ENCODE measurements around the gene SGMS1. TPM values are rescaled to one million over a fixed set of nuclear protein-coding genes. Genes with fewer than 3 reads are reported as not detected.

SGMS1 gene
- total RNA-seq, 2 experiments from 2014 or later = 24.8 to 25.2 TPM

GRCh38 chr10:50417886-50418830 lies 205.6 kb downstream of the SGMS1 start:
- no peaks in the 10 kb centered on the region for H3K9me3 Mint-ChIP-seq
- no peaks in the 10 kb centered on the region for H3K27me3 Mint-ChIP-seq
- TF ChIP-seq, protein P1, sequence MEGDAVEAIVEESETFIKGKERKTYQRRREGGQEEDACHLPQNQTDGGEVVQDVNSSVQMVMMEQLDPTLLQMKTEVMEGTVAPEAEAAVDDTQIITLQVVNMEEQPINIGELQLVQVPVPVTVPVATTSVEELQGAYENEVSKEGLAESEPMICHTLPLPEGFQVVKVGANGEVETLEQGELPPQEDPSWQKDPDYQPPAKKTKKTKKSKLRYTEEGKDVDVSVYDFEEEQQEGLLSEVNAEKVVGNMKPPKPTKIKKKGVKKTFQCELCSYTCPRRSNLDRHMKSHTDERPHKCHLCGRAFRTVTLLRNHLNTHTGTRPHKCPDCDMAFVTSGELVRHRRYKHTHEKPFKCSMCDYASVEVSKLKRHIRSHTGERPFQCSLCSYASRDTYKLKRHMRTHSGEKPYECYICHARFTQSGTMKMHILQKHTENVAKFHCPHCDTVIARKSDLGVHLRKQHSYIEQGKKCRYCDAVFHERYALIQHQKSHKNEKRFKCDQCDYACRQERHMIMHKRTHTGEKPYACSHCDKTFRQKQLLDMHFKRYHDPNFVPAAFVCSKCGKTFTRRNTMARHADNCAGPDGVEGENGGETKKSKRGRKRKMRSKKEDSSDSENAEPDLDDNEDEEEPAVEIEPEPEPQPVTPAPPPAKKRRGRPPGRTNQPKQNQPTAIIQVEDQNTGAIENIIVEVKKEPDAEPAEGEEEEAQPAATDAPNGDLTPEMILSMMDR (IDR thresholded peaks at IDR 0.05) = no peak
- peaks cover 50% of the 10 kb centered on the region for H3K4me1 Mint-ChIP-seq (ENCODE audit: low read depth)
- H3K36me3 Mint-ChIP-seq (ENCODE audit: low read depth) = no peaks in the 10 kb centered on the region
- intact Hi-C loops (cut with DNase I, micrococcal nuclease) = no loop called here
- H3K4me1 ChIP-seq (ENCODE audit: insufficient read depth, low read length) = peaks cover 17% of the 10 kb centered on the region
- no peaks in the 10 kb centered on the region for H3K9me3 ChIP-seq (ENCODE audit: control insufficient read depth in 1 of 2, insufficient read depth in 1 of 2, low read length in 2 of 2)
- ChIA-PET CTCF (no interaction called here), POLR2A (interaction anchor here (0.5 to 1.2 kb wide), 6 partner anchors 10 to 207 kb away, joined by 3 to 4 read pairs (median 3); partner anchors contain the start of gene SGMS1)
- H3K36me3 ChIP-seq (ENCODE audit: insufficient read depth, low read length) = no peaks in the 10 kb centered on the region
- H3K27ac ChIP-seq (ENCODE audit: low read depth in 1 of 2, low read length in 2 of 2) = no peak overlapping the region
- DNase-seq (peak in 11 of 14 experiments; percentile 5 to 67 (median 17)), ATAC-seq (ENCODE audit: poor library complexity) (peak; percentile 81)
- H3K27me3 ChIP-seq (ENCODE audit: control insufficient read depth in 1 of 2, insufficient read depth in 2 of 2, low read length in 2 of 2) = no peaks in the 10 kb centered on the region
- H3K4me3 Mint-ChIP-seq = peak overlapping the region; percentile 93
- H3K4me3 ChIP-seq (ENCODE audit: low read length) = peak overlapping the region; percentile 68
- H3K27ac Mint-ChIP-seq = peak overlapping the region; percentile 16

DNA sequence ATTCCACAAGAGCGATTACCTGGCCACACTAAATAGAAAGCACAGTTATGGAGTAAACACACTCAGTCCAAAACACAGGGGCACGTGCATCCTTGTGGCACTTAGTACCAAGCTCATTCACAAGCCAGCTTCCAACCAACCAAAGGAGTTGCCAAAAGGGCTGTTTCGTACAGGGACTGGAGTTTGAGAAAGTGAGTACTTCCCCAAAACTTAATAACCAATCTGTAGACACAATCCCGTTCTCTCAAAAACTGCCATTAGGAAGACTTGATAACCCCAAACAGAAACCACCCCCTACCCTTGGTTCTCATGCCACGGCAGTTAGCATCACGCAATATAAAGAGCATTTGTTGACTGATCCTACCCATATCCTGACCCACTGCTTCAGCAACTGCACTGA lies 206.3 kb downstream of the SGMS1 start:
- intact Hi-C loops (cut with DNase I, micrococcal nuclease) = no loop called here
- Histone ChIP-seq H3K36me3 (ENCODE audit: insufficient read depth, low read length) (no peaks in the 10 kb centered on the region), H3K4me3 (ENCODE audit: low read length) (peak overlapping the region; percentile 68), H3K4me1 (ENCODE audit: insufficient read depth, low read length) (peaks cover 17% of the 10 kb centered on the region), H3K27ac (ENCODE audit: low read depth in 1 of 2, low read length in 2 of 2) (no peak overlapping the region), H3K9me3 (ENCODE audit: control insufficient read depth in 1 of 2, insufficient read depth in 1 of 2, low read length in 2 of 2) (no peaks in the 10 kb centered on the region), H3K27me3 (ENCODE audit: control insufficient read depth in 1 of 2, insufficient read depth in 2 of 2, low read length in 2 of 2) (no peaks in the 10 kb centered on the region)
- TF ChIP-seq, protein P1 (IDR thresholded peaks at IDR 0.05) = no peak
- H3K9me3 Mint-ChIP-seq = no peaks in the 10 kb centered on the region
- H3K4me3 Mint-ChIP-seq = peak overlapping the region; percentile 78
- ATAC-seq (ENCODE audit: poor library complexity) = peak; percentile 9
- DNase-seq = peak in 2 of 14 experiments; percentile 35 to 36
- ChIA-PET POLR2A (interaction anchor here (0.5 to 1.2 kb wide), 4 partner anchors 15 to 207 kb away, joined by 3 to 4 read pairs (median 3); no protein-coding TSS in a partner anchor), CTCF (no interaction called here)
- H3K4me1 Mint-ChIP-seq (ENCODE audit: low read depth) = peaks cover 45% of the 10 kb centered on the region
- H3K27me3 Mint-ChIP-seq = no peaks in the 10 kb centered on the region
- peak overlapping the region; percentile 16 for H3K27ac Mint-ChIP-seq
- no peaks in the 10 kb centered on the region for H3K36me3 Mint-ChIP-seq (ENCODE audit: low read depth)

DNA sequence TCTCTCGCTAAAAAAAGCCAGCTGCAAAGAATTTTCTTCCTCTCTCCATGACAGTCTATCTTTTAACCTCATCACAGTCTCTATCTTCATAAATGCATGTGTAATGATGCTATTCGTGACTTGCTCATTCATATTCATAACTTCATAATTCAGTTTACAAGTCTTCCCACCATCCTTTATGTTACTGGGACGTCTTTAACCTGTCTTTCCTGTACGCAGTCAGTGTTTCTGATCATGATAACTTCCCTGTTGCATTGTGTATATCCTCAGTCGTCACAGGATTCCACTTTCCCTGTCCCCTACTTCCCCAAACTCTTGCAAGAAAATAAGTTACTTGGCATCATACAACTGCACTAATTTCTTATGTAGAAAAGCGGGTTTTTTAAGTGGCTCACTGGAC lies 206.9 kb downstream of the SGMS1 start:
- Mint-ChIP-seq H3K36me3 (ENCODE audit: low read depth) (no peaks in the 10 kb centered on the region), H3K9me3 (no peaks in the 10 kb centered on the region), H3K4me3 (peak overlapping the region; percentile 58), H3K27ac (no peak overlapping the region), H3K27me3 (no peaks in the 10 kb centered on the region), H3K4me1 (ENCODE audit: low read depth) (peaks cover 39% of the 10 kb centered on the region)
- intact Hi-C loops (cut with DNase I, micrococcal nuclease) = no loop called here
- POLR2A ChIA-PET = interaction anchor here (0.6 kb wide), 1 partner anchor 792 kb away, joined by 3 read pairs; no protein-coding TSS in a partner anchor
- no peaks in the 10 kb centered on the region for H3K9me3 ChIP-seq (ENCODE audit: control insufficient read depth in 1 of 2, insufficient read depth in 1 of 2, low read length in 2 of 2)
- peak overlapping the region; percentile 68 for H3K4me3 ChIP-seq (ENCODE audit: low read length)
- CTCF ChIA-PET = interaction anchor here (0.6 to 0.7 kb wide), 2 partner anchors 26 to 208 kb away, joined by 4 read pairs; no protein-coding TSS in a partner anchor
- no peaks in the 10 kb centered on the region for H3K27me3 ChIP-seq (ENCODE audit: control insufficient read depth in 1 of 2, insufficient read depth in 2 of 2, low read length in 2 of 2)
- H3K4me1 ChIP-seq (ENCODE audit: insufficient read depth, low read length) = peaks cover 17% of the 10 kb centered on the region
- TF ChIP-seq, protein P1 (IDR thresholded peaks at IDR 0.05) = no peak
- DNase-seq = no peak
- no peak for ATAC-seq (ENCODE audit: poor library complexity)
- no peaks in the 10 kb centered on the region for H3K36me3 ChIP-seq (ENCODE audit: insufficient read depth, low read length)
- H3K27ac ChIP-seq (ENCODE audit: low read depth in 1 of 2, low read length in 2 of 2) = no peak overlapping the region

All from CD4-positive, alpha-beta T cell (primary cell).